Calu3 (cell line): Measurements from ENCODE around the gene RIN3. TPM values are rescaled to one million over a fixed set of nuclear protein-coding genes. Genes with fewer than 3 reads are reported as not detected.

Experiments used
- BruUV-seq: library from RNA; stranded (reverse); fragments of 400-500 nt; replicated peaks from 2 replicates; lab custom pipeline; 2021; lab: Mats Ljungman, UMichigan
- CTCF ChIA-PET: fragments of 300-600 bp; sonication (Branson Sonifier 250); formaldehyde crosslinking; loops from one replicate; lab custom pipeline; 2022; ENCODE audit warnings: antibody characterized with exemption; lab: Charles Lee
- DNase-seq: peaks from one replicate; pipeline ENCODE4 v3.0.0; 2022
- H3K27ac Mint-ChIP-seq: one replicate; pipeline ENCODE4 v1.8.0; 2022; ENCODE audit warnings: mixed read lengths; ENCODE audit not compliant: unreplicated experiment
- H3K27me3 Mint-ChIP-seq: one replicate; pipeline ENCODE4 v1.8.0; 2022; ENCODE audit warnings: mixed read lengths; ENCODE audit not compliant: unreplicated experiment
- H3K36me3 Mint-ChIP-seq: one replicate; pipeline ENCODE4 v1.8.0; 2022; ENCODE audit warnings: mild to moderate bottlenecking, moderate library complexity, mixed read lengths; ENCODE audit not compliant: insufficient read depth, unreplicated experiment
- H3K4me1 Mint-ChIP-seq: one replicate; pipeline ENCODE4 v1.8.0; 2022; ENCODE audit warnings: mild to moderate bottlenecking, low read depth, mixed read lengths; ENCODE audit not compliant: unreplicated experiment
- H3K4me3 Mint-ChIP-seq: one replicate; pipeline ENCODE4 v1.8.0; 2022; ENCODE audit warnings: mild to moderate bottlenecking, low read depth, moderate library complexity, mixed read lengths; ENCODE audit not compliant: unreplicated experiment
- H3K9me3 Mint-ChIP-seq: one replicate; pipeline ENCODE4 v1.8.0; 2022; ENCODE audit warnings: low read depth, mixed read lengths; ENCODE audit not compliant: unreplicated experiment
- CTCF ChIP-seq: fragments of 200-600 bp; IDR thresholded peaks from one replicate; pipeline ENCODE4 v1.8.0; 2022; ENCODE audit warnings: antibody characterized with exemption; ENCODE audit not compliant: unreplicated experiment
- intact Hi-C: fragments of 100-400 bp; cut with micrococcal nuclease; formaldehyde crosslinking; loops from one replicate; pipeline ENCODE4 v1.10.0; 2022; ENCODE audit not compliant: unreplicated experiment
- total RNA-seq: library from RNA; stranded (reverse); gene quantifications from 2 replicates; pipeline ENCODE4 v1.2.3, GENCODE V29; 2022

The RIN3 gene
- total RNA-seq, 1 experiment from 2014 or later = 13.8 TPM

DNA sequence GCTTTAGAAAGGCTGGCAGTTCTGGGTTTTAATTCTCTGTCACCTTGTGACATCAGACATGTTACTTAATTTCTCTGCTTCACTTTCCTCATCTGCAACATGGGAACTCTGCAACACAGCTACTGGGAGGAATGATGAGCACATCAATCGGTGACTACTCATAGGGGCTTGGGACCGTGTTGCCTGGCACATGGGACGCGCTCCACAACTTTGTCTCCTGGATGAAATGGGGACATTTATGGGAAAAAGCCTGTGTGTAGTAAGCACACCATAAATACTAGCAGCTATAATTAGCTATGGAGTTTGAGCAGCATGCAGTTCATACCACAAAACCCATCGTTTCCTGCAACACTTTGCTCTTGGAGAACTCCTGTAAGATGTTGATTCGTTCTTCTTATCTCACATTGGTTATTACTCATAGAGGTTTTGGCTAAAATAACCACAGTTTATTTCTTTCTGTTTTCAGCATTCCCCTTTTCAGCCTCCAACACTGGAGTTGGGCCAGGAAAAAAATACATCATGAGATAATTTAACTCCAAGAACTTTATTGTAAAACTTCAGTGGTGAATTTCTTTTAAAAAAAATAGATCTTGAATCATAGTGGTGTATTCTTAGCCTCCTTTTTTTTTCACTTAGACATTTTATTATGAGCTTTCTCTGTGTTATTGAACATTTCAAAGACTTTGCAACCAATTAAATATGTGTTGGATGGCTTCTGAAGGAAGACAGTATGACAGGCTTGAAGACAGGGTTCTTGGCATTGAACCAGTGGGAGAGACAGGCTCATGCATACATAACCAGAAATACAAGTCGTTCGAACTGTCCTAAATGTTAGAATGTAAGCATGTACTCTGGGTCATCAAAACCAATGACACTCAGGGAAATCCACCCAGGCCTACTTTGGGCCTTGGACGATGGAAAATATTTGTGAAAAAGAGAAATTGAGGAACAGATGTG lies 72.7 kb downstream of the RIN3 start:
- no peaks in the 10 kb centered on the region for H3K27me3 Mint-ChIP-seq
- no peaks in the 10 kb centered on the region for H3K36me3 Mint-ChIP-seq
- intact Hi-C loops = no loop called here
- H3K9me3 Mint-ChIP-seq = no peaks in the 10 kb centered on the region
- no peak for DNase-seq
- TF ChIP-seq CTCF = no peak
- no TSS peak for BruUV-seq
- CTCF ChIA-PET = interaction anchor here (0.7 kb wide), 1 partner anchor 53 kb away, joined by 5 read pairs; no protein-coding TSS in a partner anchor
- H3K27ac Mint-ChIP-seq = no peak overlapping the region
- no peak overlapping the region for H3K4me3 Mint-ChIP-seq
- H3K4me1 Mint-ChIP-seq = peaks cover 18% of the 10 kb centered on the region

DNA sequence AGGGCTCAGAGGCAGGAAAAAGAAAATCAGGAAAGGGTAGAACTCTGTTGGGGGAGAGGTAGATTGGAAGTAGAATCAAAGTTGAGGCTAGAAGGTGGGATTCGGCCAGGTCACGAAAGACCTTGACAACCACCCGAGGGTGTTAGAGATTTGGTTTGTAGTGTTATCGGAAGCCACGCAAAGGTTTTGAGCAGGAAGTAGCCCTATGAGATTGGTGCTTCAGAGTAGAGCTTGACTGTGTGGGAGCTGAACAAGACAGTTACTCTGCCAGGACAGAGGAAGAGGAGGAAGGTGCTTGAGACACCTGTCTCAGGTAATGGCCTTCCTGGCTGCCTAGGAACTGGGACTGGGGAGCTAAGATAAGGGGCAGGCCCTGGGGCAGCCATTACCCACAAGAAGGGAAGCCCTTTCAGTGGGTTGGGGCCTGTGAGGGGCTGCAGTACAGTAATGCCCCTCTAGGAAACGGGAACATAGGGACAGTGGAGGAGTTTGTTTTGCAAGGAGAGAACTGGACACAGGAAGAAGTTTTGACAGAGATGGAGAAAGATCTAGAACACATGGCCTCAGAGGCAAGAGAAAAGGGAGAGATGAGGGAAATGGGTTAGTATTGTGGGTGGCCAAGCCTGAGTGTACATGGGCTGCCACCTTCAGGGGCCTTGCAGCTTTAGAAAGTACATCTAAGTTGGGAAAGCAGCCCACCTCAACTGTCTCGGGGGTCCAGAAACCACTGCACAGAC lies 73.5 kb downstream of the RIN3 start:
- DNase-seq = no peak
- Mint-ChIP-seq H3K27ac (no peak overlapping the region), H3K9me3 (no peaks in the 10 kb centered on the region), H3K4me1 (peaks cover 18% of the 10 kb centered on the region), H3K27me3 (no peaks in the 10 kb centered on the region), H3K36me3 (no peaks in the 10 kb centered on the region), H3K4me3 (no peak overlapping the region)
- CTCF ChIA-PET = interaction anchor here (0.7 kb wide), 2 partner anchors 11 to 54 kb away, joined by 3 to 5 read pairs; no protein-coding TSS in a partner anchor
- no peak for TF ChIP-seq CTCF
- no TSS peak for BruUV-seq
- intact Hi-C loops = no loop called here

- Mint-ChIP-seq H3K27me3 (no peaks in the 10 kb centered on the region), H3K4me3 (no peak overlapping the region), H3K9me3 (no peaks in the 10 kb centered on the region), H3K27ac (no peak overlapping the region), H3K36me3 (no peaks in the 10 kb centered on the region), H3K4me1 (peaks cover 18% of the 10 kb centered on the region)
- DNase-seq = no peak
- TF ChIP-seq CTCF = no peak
- intact Hi-C loops = no loop called here
- CTCF ChIA-PET = interaction anchor here (0.7 kb wide), 1 partner anchor 10 kb away, joined by 3 read pairs; no protein-coding TSS in a partner anchor
- no TSS peak for BruUV-seq
Observed at GRCh38 chr14:92587700-92588085, 74.1 kb downstream of the RIN3 start.

DNA sequence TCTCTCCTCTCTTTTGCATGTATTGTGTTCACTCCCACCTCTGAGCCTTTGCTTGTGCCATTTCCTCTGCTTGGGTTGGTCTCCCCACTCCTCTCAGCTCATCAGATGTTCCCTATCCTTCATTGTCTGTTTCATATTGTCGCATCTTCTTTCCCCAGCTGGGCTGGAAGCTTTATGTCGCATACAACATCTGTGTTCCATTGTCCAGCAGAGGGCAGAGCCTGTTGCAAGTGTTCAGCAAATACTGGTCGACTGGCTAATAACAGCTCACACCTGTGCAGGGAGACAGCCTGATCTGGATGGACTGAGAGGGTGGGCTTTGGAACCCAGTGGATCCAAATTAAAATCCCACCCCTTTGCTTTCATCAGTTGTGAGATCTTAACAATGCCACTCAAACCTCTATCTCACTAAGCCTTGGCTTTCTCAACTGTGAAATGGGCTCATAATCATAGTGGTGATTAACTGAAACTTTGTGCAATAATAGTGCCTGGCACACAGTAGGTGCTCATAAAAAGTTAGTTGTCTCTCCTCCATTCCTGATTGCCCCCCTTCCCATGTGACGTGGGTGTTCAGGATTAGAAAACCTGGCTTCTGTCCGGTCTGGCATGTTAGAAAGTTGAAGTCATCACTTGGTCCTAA lies 75.8 kb downstream of the RIN3 start:
- no peak overlapping the region for H3K4me3 Mint-ChIP-seq
- no peaks in the 10 kb centered on the region for H3K36me3 Mint-ChIP-seq
- BruUV-seq = no TSS peak
- H3K9me3 Mint-ChIP-seq = no peaks in the 10 kb centered on the region
- no peaks in the 10 kb centered on the region for H3K27me3 Mint-ChIP-seq
- no peak for DNase-seq
- CTCF ChIA-PET = interaction anchor here (1.1 kb wide), 1 partner anchor 93 kb away, joined by 3 read pairs; no protein-coding TSS in a partner anchor
- peak; percentile 28 for TF ChIP-seq CTCF
- H3K4me1 Mint-ChIP-seq = peaks cover 18% of the 10 kb centered on the region
- intact Hi-C loops = no loop called here
- H3K27ac Mint-ChIP-seq = no peak overlapping the region
